ENCODE data around the gene LIPM.
A peak's percentile ranks its signal among the peaks of the same experiment; 100 is the strongest.

The LIPM gene

GRCh38 chr10:88841316-88842111 lies 39.0 kb downstream of the LIPM start:
- no peak for DNase-seq

- DNase-seq, result no peak
These were observed 40.6 kb downstream of the LIPM start for GRCh38 chr10:88843171-88843570.

- no peak for DNase-seq
These were observed 46.0 kb downstream of the LIPM start for GRCh38 chr10:88848499-88848898.

- DNase-seq, result no peak
These were observed 46.7 kb downstream of the LIPM start for GRCh38 chr10:88849234-88849633.

GRCh38 chr10:88850712-88851111 lies 48.2 kb downstream of the LIPM start:
- DNase-seq, result no peak

- DNase-seq, result no peak
These were observed 49.2 kb downstream of the LIPM start, which contains the start of gene ANKRD22 for GRCh38 chr10:88851706-88852105. ANKRD22 (minus strand) TSS chr10:88851844; CDS start chr10:88851607, 237 bp downstream.

GRCh38 chr10:88852327-88852726 lies 49.8 kb downstream of the LIPM start:
- no peak for DNase-seq

GRCh38 chr10:88853155-88853881 lies 50.8 kb downstream of the LIPM start:
- DNase-seq, result no peak

GRCh38 chr10:88854684-88855083 lies 52.2 kb downstream of the LIPM start:
- no peak for DNase-seq

- DNase-seq, result no peak
These were observed 55.3 kb downstream of the LIPM start for GRCh38 chr10:88857831-88858230.

GRCh38 chr10:88858491-88858890 lies 56.0 kb downstream of the LIPM start:
- no peak for DNase-seq

- no peak for DNase-seq
These were observed 58.5 kb downstream of the LIPM start for GRCh38 chr10:88861036-88861435.

- DNase-seq, result peak; percentile 6
These were observed 62.8 kb downstream of the LIPM start for GRCh38 chr10:88865281-88865876.

GRCh38 chr10:88866454-88866853 lies 63.9 kb downstream of the LIPM start:
- no peak for DNase-seq

- DNase-seq, result no peak
These were observed 67.6 kb downstream of the LIPM start for GRCh38 chr10:88870089-88870488.
